A549 (cell line): ENCODE results near the gene OSBPL3. TPM values are rescaled to one million over a fixed set of nuclear protein-coding genes. Genes with fewer than 3 reads are reported as not detected.

Source experiments
- ATAC-seq, 2 experiments: fragments of 200-7000 bp in 1 of 2; fragments of >200 bp in 1 of 2; cut with Nextera tagmentation in 1 of 2; cut with Tn5 transposase in 1 of 2; 3 replicates each; pipeline versions ENCODE4 v1.8.0 to v1.9.1; 2018 to 2020; ENCODE audit warnings: mild to moderate bottlenecking in 1 of 2, moderate library complexity in 1 of 2
- CTCF ChIA-PET: fragments of 300-600 bp; sonication (Branson Sonifier 250); formaldehyde crosslinking; extraction: SDS; loops from one replicate; lab custom pipeline; 2021; ENCODE audit warnings: antibody characterized with exemption, inconsistent platforms; lab: Yijun Ruan, JAX
- POLR2A ChIA-PET: fragments of 350-600 bp; formaldehyde crosslinking; extraction: SDS; loops from one replicate; lab custom pipeline; 2021; ENCODE audit warnings: antibody characterized with exemption, inconsistent platforms; lab: Yijun Ruan, JAX
- DNase-seq, 2 experiments: peaks; one replicate each; pipeline versions ENCODE4 v3.0.0 to v3.0.0-alpha.2; 2011 to 2016; ENCODE audit warnings: low read depth in 1 of 2, low spot score in 1 of 2
- FAIRE-seq: peaks from 2 replicates; lab custom pipeline; 2011; peaks lifted over from hg19 to GRCh38; lab: Jason Lieb, UNC
- H3K27ac ChIP-seq, 2 experiments: fragments of >200 bp; sonication (Bioruptor Twin); formaldehyde crosslinking; 3 replicates each; pipeline ENCODE4 v1.5.1; 2016 to 2017
- H3K4me1 ChIP-seq: fragments of >200 bp; sonication (Bioruptor Twin); formaldehyde crosslinking; 3 replicates; pipeline ENCODE4 v1.6.1; 2016
- H3K4me2 ChIP-seq: fragments of >200 bp; sonication (Bioruptor Twin); formaldehyde crosslinking; 3 replicates; pipeline ENCODE4 v1.6.1; 2016
- H3K4me3 ChIP-seq: fragments of >200 bp; sonication (Bioruptor Twin); formaldehyde crosslinking; 3 replicates; pipeline ENCODE4 v1.5.1; 2016
- H3K9me3 ChIP-seq: fragments of >200 bp; sonication (Bioruptor Twin); formaldehyde crosslinking; 3 replicates; pipeline ENCODE4 v1.6.1; 2016
- ATOH8 ChIP-seq: fragments of 250-450 bp; sonication (Bioruptor Pico); IDR thresholded peaks from 2 replicates; pipeline ENCODE4 v1.5.0; 2020; ENCODE audit warnings: low read depth, mild to moderate bottlenecking, moderate library complexity
- BCL3 ChIP-seq: fragments of >200 bp; sonication (Bioruptor Twin); formaldehyde crosslinking; IDR thresholded peaks from 3 replicates; pipeline ENCODE4 v1.6.1; 2016
- CHD4 ChIP-seq: fragments of 200-600 bp; sonication (generic); IDR thresholded peaks from 2 replicates; pipeline ENCODE4 v1.6.1; 2016; ENCODE audit warnings: antibody characterized with exemption, mild to moderate bottlenecking, borderline replicate concordance
- E2F6 ChIP-seq: IDR thresholded peaks from 2 replicates; pipeline ENCODE4 v1.6.1; 2012; ENCODE audit warnings: low read depth, borderline replicate concordance
- EHF ChIP-seq: fragments of 250-450 bp; sonication (Bioruptor Pico); IDR thresholded peaks from 2 replicates; pipeline ENCODE4 v1.5.0; 2020; ENCODE audit warnings: mild to moderate bottlenecking
- ELK1 ChIP-seq: fragments of 150-350 bp; IDR thresholded peaks from 2 replicates; pipeline ENCODE4 v1.6.1; 2014; ENCODE audit warnings: low read depth, mild to moderate bottlenecking, low read length
- EP300 ChIP-seq, 2 experiments: fragments of >200 bp; sonication (Bioruptor Twin); formaldehyde crosslinking; IDR thresholded peaks; 2 replicates in 1 of 2; 3 replicates in 1 of 2; pipeline ENCODE4 v1.6.1; 2016 to 2017
- ESRRA ChIP-seq: fragments of 150-350 bp; IDR thresholded peaks from 2 replicates; pipeline ENCODE4 v1.6.1; 2014; ENCODE audit warnings: mild to moderate bottlenecking, low read length, borderline replicate concordance
- HDAC2 ChIP-seq: fragments of 200-600 bp; sonication (generic); IDR thresholded peaks from 2 replicates; pipeline ENCODE4 v1.6.1; 2016
- HEYL ChIP-seq: fragments of 250-450 bp; sonication (Bioruptor Pico); IDR thresholded peaks from 2 replicates; pipeline ENCODE4 v1.8.0; 2021; ENCODE audit warnings: mild to moderate bottlenecking, moderate library complexity
- HOXA7 ChIP-seq: fragments of 250-450 bp; sonication (Bioruptor Pico); IDR thresholded peaks from 2 replicates; pipeline ENCODE4 v1.5.0; 2020; ENCODE audit warnings: mild to moderate bottlenecking, moderate library complexity
- KDM1A ChIP-seq: fragments of 200-600 bp; sonication (generic); IDR thresholded peaks from 2 replicates; pipeline ENCODE4 v1.6.1; 2016; ENCODE audit warnings: low read depth, mild to moderate bottlenecking
- MAFK ChIP-seq: fragments of 450-650 bp; IDR thresholded peaks from 2 replicates; pipeline ENCODE4 v1.6.1; 2014; ENCODE audit not compliant: partially characterized antibody
- PBX3 ChIP-seq: IDR thresholded peaks from 2 replicates; pipeline ENCODE4 v1.6.1; 2012
- POLR2AphosphoS2 ChIP-seq: conservative IDR thresholded peaks from 2 replicates; pipeline ENCODE4 v1.6.1; 2012; ENCODE audit warnings: low read length, improper control_type of control experiment, inconsistent platforms
- RARB ChIP-seq: fragments of 250-450 bp; sonication (Bioruptor Pico); IDR thresholded peaks from 2 replicates; pipeline ENCODE4 v1.8.0; 2021; ENCODE audit warnings: mild to moderate bottlenecking, moderate library complexity
- RCOR1 ChIP-seq: fragments of 150-350 bp; IDR thresholded peaks from 2 replicates; pipeline ENCODE4 v1.6.1; 2014; ENCODE audit warnings: antibody characterized with exemption, low read length, low read depth
- SMC3 ChIP-seq: fragments of >200 bp; sonication (Bioruptor Twin); formaldehyde crosslinking; IDR thresholded peaks from 3 replicates; pipeline ENCODE4 v1.6.1; 2018; ENCODE audit warnings: inconsistent platforms
- TFCP2L1 ChIP-seq: fragments of 250-450 bp; sonication (Bioruptor Pico); IDR thresholded peaks from 2 replicates; pipeline ENCODE4 v1.5.0; 2021; ENCODE audit warnings: mild to moderate bottlenecking
- USF2 ChIP-seq: fragments of 450-650 bp; IDR thresholded peaks from 2 replicates; pipeline ENCODE4 v1.6.1; 2014; ENCODE audit warnings: antibody characterized with exemption
- ZC3H11A ChIP-seq: fragments of 450-650 bp; IDR thresholded peaks from 2 replicates; pipeline ENCODE4 v1.6.1; 2014; ENCODE audit warnings: antibody characterized with exemption, mild to moderate bottlenecking
- ZNF302 ChIP-seq: fragments of 250-450 bp; sonication (Bioruptor Pico); IDR thresholded peaks from 2 replicates; pipeline ENCODE4 v1.9.0; 2021; ENCODE audit warnings: inconsistent platforms, mild to moderate bottlenecking, moderate library complexity
- WGBS: methylation state at CpG from one replicate; pipeline ENCODE4 v1.1.6; 2017; ENCODE audit errors: missing lambda C conversion rate; 5-methylcytosine and 5-hydroxymethylcytosine counted together
- polyA plus RNA-seq, 4 experiments: library from polyadenylated mRNA; depleted of rRNA in 3 of 4; stranded (reverse); fragments of >200 nt; fragmentation: RNase III in 1 of 4; extraction: RNeasy Plus Mini Kit Qiagen cat#74134 plus additional on column Dnase treatment in 1 of 4; gene quantifications; 2 replicates in 3 of 4; 3 replicates in 1 of 4; pipeline ENCODE4 v1.2.3, GENCODE V29; 2011 to 2017

The OSBPL3 gene
- polyA plus RNA-seq, 2 of the 4 experiments (the other 2 are of a cell fraction): 10.9 to 17.4 TPM

GRCh38 chr7:24851786-24852185 lies 128.2 kb downstream of the OSBPL3 start:
- H3K4me2 ChIP-seq: peak overlapping the region; percentile 25
- CTCF ChIA-PET: interaction anchor here (0.8 to 2.8 kb wide), 3 partner anchors 12 to 218 kb away, joined by 3 to 10 read pairs (median 9); no protein-coding TSS in a partner anchor

GRCh38 chr7:24848878-24849277 lies 131.1 kb downstream of the OSBPL3 start:
- DNase-seq (no peak), FAIRE-seq (no peak), ATAC-seq (no peak)
- no peak overlapping the region for H3K27ac ChIP-seq
- POLR2A ChIA-PET: no interaction called here
- H3K9me3 ChIP-seq: no peaks in the 10 kb centered on the region
- CTCF ChIA-PET: no interaction called here
- 95% methylated on average over 16 of the region's 16 CpGs for WGBS
- no peak overlapping the region for H3K4me2 ChIP-seq
- no peak overlapping the region for H3K4me3 ChIP-seq
- peaks cover 10% of the 10 kb centered on the region for H3K4me1 ChIP-seq
- TF ChIP-seq KDM1A (no peak), RARB (CRISPR knock-in tag) (no peak), HDAC2 (no peak), EHF (CRISPR knock-in tag) (no peak), MAFK (no peak), ATOH8 (CRISPR knock-in tag) (no peak), HEYL (CRISPR knock-in tag) (no peak), BCL3 (no peak), ZC3H11A (no peak), TFCP2L1 (CRISPR knock-in tag) (no peak), SMC3 (no peak), HOXA7 (CRISPR knock-in tag) (no peak), ZNF302 (no peak), RCOR1 (no peak), PBX3 (no peak), CHD4 (no peak), ESRRA (no peak), POLR2AphosphoS2 (no peak), EP300 (IDR thresholded peaks at IDR 0.05) (no peak)

More at GRCh38 chr7:24851786-24852185, 128.2 kb downstream of the OSBPL3 start:
- FAIRE-seq (no peak), ATAC-seq (peak; percentile 35 to 47; a peak in 1 of 6 replicates), DNase-seq (peak in 1 of 2 experiments; percentile 10)
- TF ChIP-seq EP300 (IDR thresholded peaks at IDR 0.05) (no peak), USF2 (no peak), HEYL (CRISPR knock-in tag) (no peak), E2F6 (no peak), ELK1 (no peak)
- Histone ChIP-seq H3K4me3 (no peak overlapping the region), H3K4me1 (peaks cover 18% of the 10 kb centered on the region), H3K9me3 (no peaks in the 10 kb centered on the region), H3K27ac (no peak overlapping the region)
- POLR2A ChIA-PET: no interaction called here
